DMS153 (cell line): Measurements from ENCODE around the gene CHST9.
A peak's percentile ranks its signal among the peaks of the same experiment; 100 is the strongest.
"Not testable (repeated sequence)": the region's sequence is repeated elsewhere in the genome, so short reads cannot be mapped to it uniquely, and the experiment has no call there.

Experiments used
- DNase-seq: peaks from one replicate; lab custom pipeline; 2025; lab: John Stamatoyannopoulos, UW

CHST9 gene

GRCh38 chr18:27185025-27185763 is at the start of gene CHST9:
Gene CHST9, minus strand, starts transcription at chr18:27185308. Its CDS starts 42,499 bp downstream, at chr18:27142809.
- DNase-seq: peak; percentile 13

GRCh38 chr18:27232355-27232754 is 47.2 kb upstream of the CHST9 start:
- not testable (repeated sequence) for DNase-seq

- not testable (repeated sequence) for DNase-seq
These were observed 46.6 kb upstream of the CHST9 start for GRCh38 chr18:27231671-27232070.

GRCh38 chr18:27231221-27231620 is 46.1 kb upstream of the CHST9 start:
- DNase-seq: not testable (repeated sequence)

GRCh38 chr18:27227721-27228120 is 42.6 kb upstream of the CHST9 start:
- DNase-seq: no peak

GRCh38 chr18:27226556-27227075 is 41.5 kb upstream of the CHST9 start:
- no peak for DNase-seq

GRCh38 chr18:27225947-27226481 is 40.9 kb upstream of the CHST9 start:
- DNase-seq: no peak

GRCh38 chr18:27223526-27224291 is 38.6 kb upstream of the CHST9 start:
- peak; percentile 61 for DNase-seq

- DNase-seq: no peak
These were observed 29.7 kb upstream of the CHST9 start for GRCh38 chr18:27214831-27215230.

GRCh38 chr18:27213123-27213717 is 28.1 kb upstream of the CHST9 start:
- no peak for DNase-seq

GRCh38 chr18:27211569-27211968 is 26.5 kb upstream of the CHST9 start:
- no peak for DNase-seq

- no peak for DNase-seq
These were observed 21.3 kb upstream of the CHST9 start for GRCh38 chr18:27206411-27206810.

- peak; percentile 4 for DNase-seq
These were observed 17.6 kb upstream of the CHST9 start for GRCh38 chr18:27202741-27203140.

GRCh38 chr18:27198036-27198435 is 12.9 kb upstream of the CHST9 start:
- DNase-seq: no peak

- no peak for DNase-seq
These were observed 3.2 kb upstream of the CHST9 start for GRCh38 chr18:27188309-27188708.

- no peak for DNase-seq
These were observed 789 bp upstream of the CHST9 start for GRCh38 chr18:27185897-27186296.

GRCh38 chr18:27184115-27185024 is 738 bp downstream of the CHST9 start:
- DNase-seq: no peak

- DNase-seq: no peak
These were observed 3.4 kb downstream of the CHST9 start for GRCh38 chr18:27181726-27182125.

GRCh38 chr18:27178424-27178823 is 6.7 kb downstream of the CHST9 start:
- no peak for DNase-seq

- DNase-seq: no peak
These were observed 9.2 kb downstream of the CHST9 start for GRCh38 chr18:27175914-27176313.

GRCh38 chr18:27175245-27175644 is 9.9 kb downstream of the CHST9 start:
- DNase-seq: no peak
